ENCODE data around the gene FAF1. TPM values are rescaled to one million over a fixed set of nuclear protein-coding genes. Genes with fewer than 3 reads are reported as not detected.

Gene FAF1
- total and polyA plus RNA-seq, 9 of the 15 experiments (the other 6 are each of a cell fraction or from before 2014, with no cell fraction given): 48.7 to 225 (median 118) TPM

DNA sequence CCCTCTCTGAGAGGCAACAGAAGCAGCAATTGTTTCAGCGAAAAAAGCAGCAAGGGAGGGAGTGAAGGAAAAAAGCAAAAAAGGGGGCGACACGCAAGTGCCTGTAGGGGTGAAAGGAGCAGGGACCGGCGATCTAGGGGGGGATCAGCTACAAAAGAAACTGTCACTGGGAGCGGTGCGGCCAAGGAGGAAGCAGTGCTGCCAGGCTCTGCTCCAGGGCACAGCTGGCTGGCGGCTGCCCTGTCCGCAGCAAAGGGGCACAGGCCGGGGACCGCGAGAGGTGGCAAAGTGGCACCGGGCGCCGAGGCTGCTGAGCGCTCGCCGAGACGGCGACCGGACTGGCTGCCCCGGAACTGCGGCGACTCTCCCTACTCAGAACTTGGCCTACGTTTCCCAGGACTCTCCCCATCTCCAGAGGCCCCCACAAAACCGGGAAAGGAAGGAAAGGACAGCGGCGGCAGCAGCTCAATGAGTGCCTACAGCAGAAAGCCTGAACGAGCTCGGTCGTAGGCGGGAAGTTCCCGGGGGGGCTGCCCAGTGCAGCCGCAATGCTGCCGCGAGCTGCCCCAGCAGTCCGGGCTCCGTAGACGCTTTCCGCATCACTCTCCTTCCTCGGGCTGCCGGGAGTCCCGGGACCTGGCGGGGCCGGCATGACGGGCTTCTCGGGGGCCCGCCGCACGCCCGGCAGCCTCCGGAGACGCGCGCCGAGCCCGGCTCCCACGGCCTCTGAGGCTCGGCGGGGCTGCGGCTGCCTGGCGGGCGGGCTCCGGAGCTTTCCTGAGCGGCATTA lies 8.9 kb upstream of the FAF1 start (continued):
- TF ChIP-seq TFAM (CRISPR knock-in tag; conservative IDR thresholded peaks at IDR 0.05): no peak
- peak; percentile 16 for TF ChIP-seq POLR2B (IDR thresholded peaks at IDR 0.05; ENCODE audit: low read depth, partially characterized antibody)
- TF ChIP-seq, protein P1, sequence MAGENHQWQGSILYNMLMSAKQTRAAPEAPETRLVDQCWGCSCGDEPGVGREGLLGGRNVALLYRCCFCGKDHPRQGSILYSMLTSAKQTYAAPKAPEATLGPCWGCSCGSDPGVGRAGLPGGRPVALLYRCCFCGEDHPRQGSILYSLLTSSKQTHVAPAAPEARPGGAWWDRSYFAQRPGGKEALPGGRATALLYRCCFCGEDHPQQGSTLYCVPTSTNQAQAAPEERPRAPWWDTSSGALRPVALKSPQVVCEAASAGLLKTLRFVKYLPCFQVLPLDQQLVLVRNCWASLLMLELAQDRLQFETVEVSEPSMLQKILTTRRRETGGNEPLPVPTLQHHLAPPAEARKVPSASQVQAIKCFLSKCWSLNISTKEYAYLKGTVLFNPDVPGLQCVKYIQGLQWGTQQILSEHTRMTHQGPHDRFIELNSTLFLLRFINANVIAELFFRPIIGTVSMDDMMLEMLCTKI (IDR thresholded peaks at IDR 0.05; ENCODE audit: partially characterized antibody): no peak
- peak; percentile 59 for TF ChIP-seq TAF1 (IDR thresholded peaks at IDR 0.05; ENCODE audit: control insufficient read depth, extremely low read depth, insufficient read depth, low read length, severe bottlenecking)
- peak; percentile 64 for TF ChIP-seq ETV5 (CRISPR knock-in tag; IDR thresholded peaks at IDR 0.05; ENCODE audit: low read depth)
- peak; percentile 46 for TF ChIP-seq RBM22 (IDR thresholded peaks at IDR 0.05; ENCODE audit: low read depth, low read length, poor library complexity, severe bottlenecking)
- no peak for TF ChIP-seq PPARD (CRISPR knock-in tag; IDR thresholded peaks at IDR 0.05)
- no peak for TF ChIP-seq KLF6 (CRISPR knock-in tag; IDR thresholded peaks at IDR 0.05; ENCODE audit: borderline replicate concordance)
- TF ChIP-seq, protein P2, sequence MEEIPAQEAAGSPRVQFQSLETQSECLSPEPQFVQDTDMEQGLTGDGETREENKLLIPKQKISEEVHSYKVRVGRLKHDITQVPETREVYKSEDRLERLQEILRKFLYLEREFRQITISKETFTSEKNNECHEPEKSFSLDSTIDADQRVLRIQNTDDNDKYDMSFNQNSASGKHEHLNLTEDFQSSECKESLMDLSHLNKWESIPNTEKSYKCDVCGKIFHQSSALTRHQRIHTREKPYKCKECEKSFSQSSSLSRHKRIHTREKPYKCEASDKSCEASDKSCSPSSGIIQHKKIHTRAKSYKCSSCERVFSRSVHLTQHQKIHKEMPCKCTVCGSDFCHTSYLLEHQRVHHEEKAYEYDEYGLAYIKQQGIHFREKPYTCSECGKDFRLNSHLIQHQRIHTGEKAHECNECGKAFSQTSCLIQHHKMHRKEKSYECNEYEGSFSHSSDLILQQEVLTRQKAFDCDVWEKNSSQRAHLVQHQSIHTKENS (CRISPR knock-in tag; IDR thresholded peaks at IDR 0.05): no peak
- no peak for TF ChIP-seq RAD51 (IDR thresholded peaks at IDR 0.05; ENCODE audit: borderline replicate concordance, low read depth)
- TF ChIP-seq NUFIP1 (IDR thresholded peaks at IDR 0.05; ENCODE audit: partially characterized antibody): no peak
- no peak for TF ChIP-seq NCOA2 (IDR thresholded peaks at IDR 0.05; ENCODE audit: partially characterized antibody in 2 of 2)
- TF ChIP-seq, protein P3, sequence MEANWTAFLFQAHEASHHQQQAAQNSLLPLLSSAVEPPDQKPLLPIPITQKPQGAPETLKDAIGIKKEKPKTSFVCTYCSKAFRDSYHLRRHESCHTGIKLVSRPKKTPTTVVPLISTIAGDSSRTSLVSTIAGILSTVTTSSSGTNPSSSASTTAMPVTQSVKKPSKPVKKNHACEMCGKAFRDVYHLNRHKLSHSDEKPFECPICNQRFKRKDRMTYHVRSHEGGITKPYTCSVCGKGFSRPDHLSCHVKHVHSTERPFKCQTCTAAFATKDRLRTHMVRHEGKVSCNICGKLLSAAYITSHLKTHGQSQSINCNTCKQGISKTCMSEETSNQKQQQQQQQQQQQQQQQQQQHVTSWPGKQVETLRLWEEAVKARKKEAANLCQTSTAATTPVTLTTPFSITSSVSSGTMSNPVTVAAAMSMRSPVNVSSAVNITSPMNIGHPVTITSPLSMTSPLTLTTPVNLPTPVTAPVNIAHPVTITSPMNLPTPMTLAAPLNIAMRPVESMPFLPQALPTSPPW (CRISPR knock-in tag; IDR thresholded peaks at IDR 0.05): peak; percentile 68; the same call in 1 of the 2 replicates
- TF ChIP-seq, protein P4, sequence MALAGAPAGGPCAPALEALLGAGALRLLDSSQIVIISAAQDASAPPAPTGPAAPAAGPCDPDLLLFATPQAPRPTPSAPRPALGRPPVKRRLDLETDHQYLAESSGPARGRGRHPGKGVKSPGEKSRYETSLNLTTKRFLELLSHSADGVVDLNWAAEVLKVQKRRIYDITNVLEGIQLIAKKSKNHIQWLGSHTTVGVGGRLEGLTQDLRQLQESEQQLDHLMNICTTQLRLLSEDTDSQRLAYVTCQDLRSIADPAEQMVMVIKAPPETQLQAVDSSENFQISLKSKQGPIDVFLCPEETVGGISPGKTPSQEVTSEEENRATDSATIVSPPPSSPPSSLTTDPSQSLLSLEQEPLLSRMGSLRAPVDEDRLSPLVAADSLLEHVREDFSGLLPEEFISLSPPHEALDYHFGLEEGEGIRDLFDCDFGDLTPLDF (CRISPR knock-in tag; IDR thresholded peaks at IDR 0.05): no peak
- no peak for TF ChIP-seq ZNF174 (CRISPR knock-in tag; IDR thresholded peaks at IDR 0.05)
- TF ChIP-seq TRIM24 (IDR thresholded peaks at IDR 0.05): no peak
- TF ChIP-seq PCBP1 (IDR thresholded peaks at IDR 0.05; ENCODE audit: low read depth, low read length, poor library complexity, severe bottlenecking): no peak
- no peak for TF ChIP-seq CBX1 (IDR thresholded peaks at IDR 0.05; ENCODE audit: low read depth)
- no peak for TF ChIP-seq MYC (IDR thresholded peaks at IDR 0.05; ENCODE audit: low read depth, low read length)
- peak; percentile 73; the same call in 1 of the 2 replicates for TF ChIP-seq MYC (CRISPR knock-in tag; IDR thresholded peaks at IDR 0.05; ENCODE audit: borderline replicate concordance, low read depth)
- TF ChIP-seq TAF9B (IDR thresholded peaks at IDR 0.05; ENCODE audit: partially characterized antibody): peak; percentile 73
- no peak for TF ChIP-seq CBX5 (IDR thresholded peaks at IDR 0.05; ENCODE audit: borderline replicate concordance, low read depth)
- TF ChIP-seq FOXJ2 (tag; IDR thresholded peaks at IDR 0.05): no peak

Data from K562 (cell line).